ENCODE data around the gene FGF14. TPM values are rescaled to one million over a fixed set of nuclear protein-coding genes. Genes with fewer than 3 reads are reported as not detected.
"Not testable (repeated sequence)": the region's sequence is repeated elsewhere in the genome, so short reads cannot be mapped to it uniquely, and the experiment has no call there.

The FGF14 gene
- total and polyA plus RNA-seq, 2 experiments from 2014 or later, result 0.03 TPM; not detected in 1

DNA sequence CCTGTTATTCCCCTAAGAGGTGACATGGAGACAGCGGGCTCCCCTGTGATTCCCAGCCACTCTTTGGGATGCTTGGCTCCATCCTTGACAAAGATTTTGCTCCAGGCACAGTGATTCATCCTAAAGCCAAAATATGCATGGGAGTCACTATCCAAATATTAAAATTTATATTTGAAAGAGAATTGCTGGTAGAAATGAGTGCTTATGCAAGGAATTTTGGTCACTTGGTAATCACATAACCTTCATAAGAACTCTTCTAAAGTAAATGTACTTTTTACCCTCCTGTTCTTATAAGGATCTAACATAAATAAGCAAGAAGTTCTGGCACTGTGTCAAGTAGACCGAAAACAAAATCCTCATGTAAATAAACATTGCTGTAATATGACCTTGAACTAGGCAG is 563.5 kb downstream of the FGF14 start:
- peaks cover 3% of the 10 kb centered on the region for H3K27me3 Mint-ChIP-seq (ENCODE audit: insufficient read depth, low read depth, poor library complexity)
- H2AFZ ChIP-seq, result no peak overlapping the region
- no peaks in the 10 kb centered on the region for H3K9me3 Mint-ChIP-seq
- H3K4me3 ChIP-seq, result no peak overlapping the region
- no peak for DNase-seq (ENCODE audit: low spot score)
- H4K20me1 ChIP-seq (replicated peaks; ENCODE audit: insufficient read depth), result no peaks in the 10 kb centered on the region
- no peaks in the 10 kb centered on the region for H3K79me2 ChIP-seq (replicated peaks; ENCODE audit: insufficient read depth)
- H3K9me2 ChIP-seq (ENCODE audit: insufficient read depth), result no peaks in the 10 kb centered on the region
- TF ChIP-seq JUNB (IDR thresholded peaks at IDR 0.05; ENCODE audit: unreplicated experiment) (no peak), NANOG (IDR thresholded peaks at IDR 0.05; ENCODE audit: borderline replicate concordance) (no peak), EZH2 (IDR thresholded peaks at IDR 0.05; ENCODE audit: low read depth, unreplicated experiment) (no peak)
- TF ChIP-seq, protein P1, sequence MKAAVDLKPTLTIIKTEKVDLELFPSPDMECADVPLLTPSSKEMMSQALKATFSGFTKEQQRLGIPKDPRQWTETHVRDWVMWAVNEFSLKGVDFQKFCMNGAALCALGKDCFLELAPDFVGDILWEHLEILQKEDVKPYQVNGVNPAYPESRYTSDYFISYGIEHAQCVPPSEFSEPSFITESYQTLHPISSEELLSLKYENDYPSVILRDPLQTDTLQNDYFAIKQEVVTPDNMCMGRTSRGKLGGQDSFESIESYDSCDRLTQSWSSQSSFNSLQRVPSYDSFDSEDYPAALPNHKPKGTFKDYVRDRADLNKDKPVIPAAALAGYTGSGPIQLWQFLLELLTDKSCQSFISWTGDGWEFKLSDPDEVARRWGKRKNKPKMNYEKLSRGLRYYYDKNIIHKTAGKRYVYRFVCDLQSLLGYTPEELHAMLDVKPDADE (IDR thresholded peaks at IDR 0.05), result no peak
- no peak overlapping the region for H3K4me2 ChIP-seq
- peaks cover 14% of the 10 kb centered on the region for H3K4me1 Mint-ChIP-seq
- no peak overlapping the region for H3K27ac ChIP-seq (ENCODE audit: low read depth)
- no peak overlapping the region for H3K4me3 Mint-ChIP-seq
- no peaks in the 10 kb centered on the region for H3F3A ChIP-seq (replicated peaks; ENCODE audit: low read depth)
- no peak for ATAC-seq
- H3K4me1 ChIP-seq (ENCODE audit: insufficient read depth), result peaks cover 13% of the 10 kb centered on the region
- no peaks in the 10 kb centered on the region for H3K36me3 ChIP-seq (ENCODE audit: insufficient read depth)
- no peak overlapping the region for H3K27ac Mint-ChIP-seq
- no peaks in the 10 kb centered on the region for H3K36me3 Mint-ChIP-seq (ENCODE audit: low read depth)
- no peaks in the 10 kb centered on the region for H3K27me3 ChIP-seq (ENCODE audit: insufficient read depth)

DNA sequence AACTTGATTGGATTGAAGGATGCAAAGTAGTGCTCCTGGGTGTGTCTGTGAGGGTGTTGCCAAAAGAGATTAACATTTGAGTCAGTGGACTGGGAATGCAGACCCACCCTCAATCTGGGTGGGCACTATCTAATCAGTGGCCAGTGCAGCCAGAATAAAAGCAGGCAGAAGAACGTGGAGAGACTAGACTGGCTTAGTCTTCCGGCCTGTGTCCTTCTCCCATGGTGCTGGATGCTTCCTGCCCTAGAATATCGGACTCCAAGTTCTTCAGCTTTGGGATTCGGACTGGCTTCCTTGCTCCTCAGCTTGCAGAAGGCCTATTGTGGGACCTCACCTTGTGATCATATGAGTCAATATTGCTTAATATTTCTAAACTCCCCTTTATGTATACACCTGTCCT is 564.1 kb downstream of the FGF14 start:
- H3K27me3 Mint-ChIP-seq (ENCODE audit: insufficient read depth, low read depth, poor library complexity); H4K20me1 ChIP-seq (replicated peaks; ENCODE audit: insufficient read depth); H3K4me3 Mint-ChIP-seq; H3K9me3 Mint-ChIP-seq; H3K4me3 ChIP-seq; H2AFZ ChIP-seq; H3F3A ChIP-seq (replicated peaks; ENCODE audit: low read depth); H3K36me3 Mint-ChIP-seq (ENCODE audit: low read depth); H3K27ac ChIP-seq (ENCODE audit: low read depth); H3K9me2 ChIP-seq (ENCODE audit: insufficient read depth); ATAC-seq; DNase-seq (ENCODE audit: low spot score); H3K79me2 ChIP-seq (replicated peaks; ENCODE audit: insufficient read depth); H3K4me2 ChIP-seq; H3K27ac Mint-ChIP-seq; H3K27me3 ChIP-seq (ENCODE audit: insufficient read depth); H3K36me3 ChIP-seq (ENCODE audit: insufficient read depth): not testable (repeated sequence)
- H3K4me1 Mint-ChIP-seq, result peaks cover 14% of the 10 kb centered on the region
- peaks cover 13% of the 10 kb centered on the region for H3K4me1 ChIP-seq (ENCODE audit: insufficient read depth)

DNA sequence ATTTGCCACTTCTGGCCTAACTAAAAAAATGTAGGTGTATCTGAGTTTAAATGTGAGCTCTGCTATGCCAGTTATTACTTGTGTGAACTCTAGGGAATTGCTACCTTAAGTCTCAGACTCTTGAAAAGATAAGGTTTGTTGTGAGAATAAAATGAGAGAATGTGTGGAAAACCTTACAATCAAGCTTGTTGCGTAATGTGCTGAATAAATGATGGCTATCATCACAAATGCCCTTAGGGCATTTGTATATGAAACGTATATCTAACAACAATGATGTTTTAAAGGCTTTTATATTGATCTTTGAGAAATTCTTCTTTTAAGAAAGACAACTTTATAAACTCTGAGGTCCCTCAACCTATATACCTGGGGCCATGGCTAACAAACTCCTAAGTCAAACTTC is 564.6 kb downstream of the FGF14 start:
- H3K79me2 ChIP-seq (replicated peaks; ENCODE audit: insufficient read depth), result no peaks in the 10 kb centered on the region
- H3F3A ChIP-seq (replicated peaks; ENCODE audit: low read depth), result no peaks in the 10 kb centered on the region
- no peaks in the 10 kb centered on the region for H3K9me3 Mint-ChIP-seq
- peaks cover 11% of the 10 kb centered on the region for H3K4me1 Mint-ChIP-seq
- no peaks in the 10 kb centered on the region for H3K36me3 Mint-ChIP-seq (ENCODE audit: low read depth)
- H2AFZ ChIP-seq, result no peak overlapping the region
- DNase-seq (ENCODE audit: low spot score), result no peak
- H3K4me1 ChIP-seq (ENCODE audit: insufficient read depth), result peaks cover 12% of the 10 kb centered on the region
- H3K27ac Mint-ChIP-seq, result no peak overlapping the region
- H3K36me3 ChIP-seq (ENCODE audit: insufficient read depth), result no peaks in the 10 kb centered on the region
- H3K4me3 Mint-ChIP-seq, result no peak overlapping the region
- TF ChIP-seq STAT1 (IDR thresholded peaks at IDR 0.05; ENCODE audit: unreplicated experiment) (no peak), REST (IDR thresholded peaks at IDR 0.05; ENCODE audit: unreplicated experiment) (no peak), JUNB (IDR thresholded peaks at IDR 0.05; ENCODE audit: unreplicated experiment) (no peak)
- ATAC-seq, result no peak
- no peaks in the 10 kb centered on the region for H3K27me3 ChIP-seq (ENCODE audit: insufficient read depth)
- H3K9me2 ChIP-seq (ENCODE audit: insufficient read depth), result no peaks in the 10 kb centered on the region
- no peak overlapping the region for H3K27ac ChIP-seq (ENCODE audit: low read depth)
- peaks cover 3% of the 10 kb centered on the region for H3K27me3 Mint-ChIP-seq (ENCODE audit: insufficient read depth, low read depth, poor library complexity)
- no peaks in the 10 kb centered on the region for H4K20me1 ChIP-seq (replicated peaks; ENCODE audit: insufficient read depth)
- no peak overlapping the region for H3K4me2 ChIP-seq
- H3K4me3 ChIP-seq, result no peak overlapping the region

Data from GM23338 (cell line).